ENCODE measurements around the gene PRKD1. TPM values are rescaled to one million over a fixed set of nuclear protein-coding genes. Genes with fewer than 3 reads are reported as not detected.

PRKD1 gene
- total RNA-seq, 3 donors from 2014 or later (not counting 1 experiment from before 2014, with no cell fraction given), result not detected

DNA sequence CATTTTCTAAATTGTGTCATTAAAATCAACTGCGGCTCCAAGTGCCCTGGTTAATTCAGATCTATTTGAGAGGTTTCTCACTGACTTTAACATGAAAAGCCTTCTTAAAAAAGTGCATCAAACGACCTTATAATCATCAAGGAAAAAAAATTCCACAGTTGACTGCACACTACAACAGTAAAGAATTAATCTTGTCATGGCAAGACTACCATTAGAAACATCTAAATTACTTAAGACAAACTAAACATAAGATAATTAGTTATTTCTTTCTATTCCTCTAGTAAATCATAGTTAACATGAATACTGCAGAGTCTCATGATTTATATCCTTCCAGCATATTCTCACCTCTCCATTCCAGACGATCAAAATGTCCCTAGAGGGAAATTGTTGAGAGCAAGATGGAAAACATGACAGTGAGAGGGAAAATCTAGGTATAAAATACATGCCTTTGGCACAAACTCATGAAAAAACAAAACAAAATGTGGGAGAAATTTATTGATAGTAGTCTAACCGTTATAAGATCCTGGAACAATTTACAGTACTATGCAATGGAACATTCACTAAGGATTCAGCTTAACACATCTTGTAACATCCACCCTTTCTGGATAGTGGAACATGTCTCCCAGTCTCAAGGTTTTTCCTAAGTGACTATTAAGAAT is 112.5 kb downstream of the PRKD1 start:
- H3K27ac Mint-ChIP-seq, result no peak overlapping the region
- H3K27me3 Mint-ChIP-seq (ENCODE audit: low read depth in 2 of 2), result no peaks in the 10 kb centered on the region
- no peak overlapping the region for H3K4me3 ChIP-seq (ENCODE audit: low read length)
- H3K27me3 ChIP-seq (ENCODE audit: control insufficient read depth, insufficient read depth, low read length), result no peaks in the 10 kb centered on the region
- H3K36me3 Mint-ChIP-seq, result no peaks in the 10 kb centered on the region
- WGBS (ENCODE audit: insufficient coverage), result 43% methylated on average over 2 of the region's 4 CpGs
- no peaks in the 10 kb centered on the region for H3K4me1 ChIP-seq (ENCODE audit: control insufficient read depth, insufficient read depth, low read length)
- H3K36me3 ChIP-seq (ENCODE audit: control insufficient read depth, insufficient read depth, low read length), result no peaks in the 10 kb centered on the region
- ATAC-seq (no peak), DNase-seq (no peak)
- TF ChIP-seq, protein P1, sequence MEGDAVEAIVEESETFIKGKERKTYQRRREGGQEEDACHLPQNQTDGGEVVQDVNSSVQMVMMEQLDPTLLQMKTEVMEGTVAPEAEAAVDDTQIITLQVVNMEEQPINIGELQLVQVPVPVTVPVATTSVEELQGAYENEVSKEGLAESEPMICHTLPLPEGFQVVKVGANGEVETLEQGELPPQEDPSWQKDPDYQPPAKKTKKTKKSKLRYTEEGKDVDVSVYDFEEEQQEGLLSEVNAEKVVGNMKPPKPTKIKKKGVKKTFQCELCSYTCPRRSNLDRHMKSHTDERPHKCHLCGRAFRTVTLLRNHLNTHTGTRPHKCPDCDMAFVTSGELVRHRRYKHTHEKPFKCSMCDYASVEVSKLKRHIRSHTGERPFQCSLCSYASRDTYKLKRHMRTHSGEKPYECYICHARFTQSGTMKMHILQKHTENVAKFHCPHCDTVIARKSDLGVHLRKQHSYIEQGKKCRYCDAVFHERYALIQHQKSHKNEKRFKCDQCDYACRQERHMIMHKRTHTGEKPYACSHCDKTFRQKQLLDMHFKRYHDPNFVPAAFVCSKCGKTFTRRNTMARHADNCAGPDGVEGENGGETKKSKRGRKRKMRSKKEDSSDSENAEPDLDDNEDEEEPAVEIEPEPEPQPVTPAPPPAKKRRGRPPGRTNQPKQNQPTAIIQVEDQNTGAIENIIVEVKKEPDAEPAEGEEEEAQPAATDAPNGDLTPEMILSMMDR (IDR thresholded peaks at IDR 0.05), result no peak
- intact Hi-C loops (cut with micrococcal nuclease), result no loop called here
- H3K4me3 Mint-ChIP-seq, result no peak overlapping the region
- peaks cover 6 to 11% of the 10 kb centered on the region in 2 donors for H3K9me3 Mint-ChIP-seq
- H3K4me1 Mint-ChIP-seq, result no peaks in the 10 kb centered on the region
- no peak overlapping the region for H3K27ac ChIP-seq (ENCODE audit: low read length)
- H3K9me3 ChIP-seq (ENCODE audit: control insufficient read depth, insufficient read depth, low read length), result peaks cover 7% of the 10 kb centered on the region

DNA sequence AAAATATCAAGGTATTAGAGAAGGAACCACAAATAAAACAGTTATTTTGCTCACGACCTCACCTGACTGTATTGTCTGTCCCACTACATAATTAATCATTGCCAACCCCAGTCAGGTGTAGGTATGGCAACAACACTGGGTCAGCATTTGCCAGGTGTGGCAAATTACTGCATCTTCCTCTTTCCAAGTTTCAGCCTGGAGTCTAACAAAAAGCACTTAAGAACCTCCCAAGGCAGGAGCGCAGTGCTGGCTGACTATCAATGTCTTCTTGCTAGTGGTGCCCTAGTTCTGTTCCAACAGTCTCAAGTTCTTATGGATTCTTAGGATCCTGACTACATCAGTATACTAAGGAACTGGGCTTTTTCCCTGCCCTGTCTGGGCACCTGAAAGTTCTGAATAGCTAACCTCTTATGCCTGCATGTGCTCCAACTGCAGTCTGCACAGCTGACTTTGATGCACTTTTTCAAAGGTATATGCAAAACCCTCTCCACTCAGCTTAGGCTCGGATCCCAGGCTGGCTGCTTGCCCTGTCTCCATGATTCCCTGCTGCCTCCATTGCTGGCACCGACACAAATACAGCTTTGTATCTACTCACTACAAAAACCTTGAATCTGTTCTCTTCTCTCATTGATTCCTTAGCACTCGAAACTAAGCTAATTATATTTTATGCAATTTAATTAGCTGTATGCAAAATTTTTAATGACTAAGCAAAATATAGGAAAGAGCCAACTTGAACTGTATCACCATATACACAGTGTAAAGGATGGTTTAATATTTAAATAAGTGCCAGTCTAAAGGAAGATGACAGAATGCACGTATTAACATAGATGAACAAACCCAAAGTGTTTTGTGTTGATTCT is 113.3 kb downstream of the PRKD1 start:
- H3K4me3 ChIP-seq (ENCODE audit: low read length), result no peak overlapping the region
- ATAC-seq, result no peak
- H3K27ac ChIP-seq (ENCODE audit: low read length), result no peak overlapping the region
- intact Hi-C loops (cut with micrococcal nuclease), result no loop called here
- Mint-ChIP-seq H3K27ac (no peak overlapping the region), H3K4me3 (no peak overlapping the region), H3K4me1 (no peaks in the 10 kb centered on the region), H3K9me3 (peaks cover 9 to 15% of the 10 kb centered on the region in 2 donors), H3K36me3 (no peaks in the 10 kb centered on the region), H3K27me3 (ENCODE audit: low read depth in 2 of 2) (no peaks in the 10 kb centered on the region)
- H3K27me3 ChIP-seq (ENCODE audit: control insufficient read depth, insufficient read depth, low read length), result no peaks in the 10 kb centered on the region
- H3K36me3 ChIP-seq (ENCODE audit: control insufficient read depth, insufficient read depth, low read length), result no peaks in the 10 kb centered on the region
- 82% methylated on average over 5 of the region's 6 CpGs for WGBS (ENCODE audit: insufficient coverage)
- H3K4me1 ChIP-seq (ENCODE audit: control insufficient read depth, insufficient read depth, low read length), result no peaks in the 10 kb centered on the region
- DNase-seq, result no peak
- peaks cover 7% of the 10 kb centered on the region for H3K9me3 ChIP-seq (ENCODE audit: control insufficient read depth, insufficient read depth, low read length)
- TF ChIP-seq, protein P1 (IDR thresholded peaks at IDR 0.05), result no peak

DNA sequence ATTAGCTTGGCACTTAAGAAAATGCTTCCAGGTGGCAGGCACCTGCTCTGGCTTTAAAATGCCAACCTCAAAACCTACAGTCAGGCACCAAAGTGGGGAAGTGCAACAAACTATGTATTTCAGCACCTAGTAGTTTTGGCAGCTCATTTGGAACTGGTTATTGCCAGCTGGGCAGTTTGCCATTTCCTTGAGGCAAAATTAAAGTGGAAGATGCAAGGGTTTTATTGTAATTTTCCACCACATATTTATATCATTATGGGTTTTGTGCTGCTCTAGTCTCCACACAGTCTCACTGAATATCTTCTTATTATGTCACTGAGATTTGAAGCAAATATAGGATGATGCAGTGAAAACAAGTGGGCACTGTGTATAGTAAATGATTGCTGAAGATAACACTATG is 117.0 kb downstream of the PRKD1 start:
- H3K4me3 Mint-ChIP-seq, result no peak overlapping the region
- Histone ChIP-seq H3K4me1 (ENCODE audit: control insufficient read depth, insufficient read depth, low read length) (no peaks in the 10 kb centered on the region), H3K27me3 (ENCODE audit: control insufficient read depth, insufficient read depth, low read length) (no peaks in the 10 kb centered on the region), H3K9me3 (ENCODE audit: control insufficient read depth, insufficient read depth, low read length) (peaks cover 5% of the 10 kb centered on the region), H3K27ac (ENCODE audit: low read length) (no peak overlapping the region), H3K4me3 (ENCODE audit: low read length) (no peak overlapping the region), H3K36me3 (ENCODE audit: control insufficient read depth, insufficient read depth, low read length) (no peaks in the 10 kb centered on the region)
- H3K9me3 Mint-ChIP-seq, result peaks cover 10 to 20% of the 10 kb centered on the region in 2 donors
- intact Hi-C loops (cut with micrococcal nuclease), result no loop called here
- no peak overlapping the region for H3K27ac Mint-ChIP-seq
- DNase-seq, result no peak
- no peaks in the 10 kb centered on the region for H3K27me3 Mint-ChIP-seq (ENCODE audit: low read depth in 2 of 2)
- no peaks in the 10 kb centered on the region for H3K4me1 Mint-ChIP-seq
- ATAC-seq, result no peak
- H3K36me3 Mint-ChIP-seq, result no peaks in the 10 kb centered on the region
- TF ChIP-seq, protein P1 (IDR thresholded peaks at IDR 0.05), result no peak
